Dermis microvascular lymphatic vessel endothelial cell (primary cell): ENCODE results near the gene CDC14B. TPM values are rescaled to one million over a fixed set of nuclear protein-coding genes. Genes with fewer than 3 reads are reported as not detected.
"Not testable (repeated sequence)": the region's sequence is repeated elsewhere in the genome, so short reads cannot be mapped to it uniquely, and the experiment has no call there.

Source experiments
- DNase-seq, 2 donors: peaks; one replicate each; pipeline versions ENCODE4 v3.0.0 to v3.0.0-alpha.2; 2010; ENCODE audit warnings: low read depth in 2 of 2
- total RNA-seq: library from RNA; depleted of rRNA; stranded (reverse); fragments of >200 nt; gene quantifications from 2 replicates; pipeline ENCODE4 v1.2.1, GENCODE V29; 2014

Gene CDC14B
- total RNA-seq, 1 donor from 2014 or later, result 5.6 TPM

DNA sequence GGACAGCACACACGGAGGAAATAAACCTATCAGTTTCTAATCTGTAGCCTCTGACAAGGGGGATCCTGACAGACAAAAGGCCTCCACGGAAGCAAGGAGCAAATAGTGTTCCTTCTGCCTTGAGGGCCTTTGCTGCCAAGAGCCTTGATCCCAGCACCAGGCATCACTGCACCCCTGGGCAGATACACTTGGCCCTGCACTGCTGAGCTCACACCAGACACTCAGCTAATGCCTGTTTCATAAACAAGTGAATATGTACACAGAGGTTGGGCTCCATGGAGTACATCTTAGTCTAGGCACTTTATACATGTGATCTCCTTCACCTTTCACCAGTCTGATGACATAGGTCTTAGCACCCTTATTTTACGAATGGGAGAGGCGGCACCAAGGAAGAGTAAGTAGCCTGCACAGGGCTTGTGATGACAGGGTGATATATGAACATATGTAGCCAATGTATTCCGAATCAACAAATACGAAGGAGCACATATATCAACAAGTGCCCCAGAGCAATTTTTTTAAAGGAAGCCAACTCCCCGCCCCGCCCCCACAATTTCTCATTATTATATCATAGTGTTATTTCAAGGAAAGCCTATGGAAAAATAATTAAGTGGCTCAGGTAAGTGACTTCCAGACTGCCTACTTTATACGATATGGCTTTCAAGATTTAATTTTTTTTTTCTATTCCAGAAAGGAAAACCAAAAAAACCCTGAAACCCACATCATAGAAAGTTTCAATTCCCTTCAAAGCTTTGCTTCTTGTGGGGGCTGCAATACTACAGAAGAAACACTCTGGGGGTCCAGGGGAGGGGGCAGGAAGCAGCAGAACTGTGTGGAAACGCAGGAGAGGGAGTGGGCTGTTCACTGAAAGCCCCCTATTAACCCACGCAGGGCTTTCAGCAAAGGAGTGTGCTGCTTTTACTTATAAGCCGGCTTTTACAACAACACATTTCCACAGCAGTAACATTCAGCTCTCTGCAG is 32.0 kb downstream of the CDC14B start:
- DNase-seq, result no peak

DNA sequence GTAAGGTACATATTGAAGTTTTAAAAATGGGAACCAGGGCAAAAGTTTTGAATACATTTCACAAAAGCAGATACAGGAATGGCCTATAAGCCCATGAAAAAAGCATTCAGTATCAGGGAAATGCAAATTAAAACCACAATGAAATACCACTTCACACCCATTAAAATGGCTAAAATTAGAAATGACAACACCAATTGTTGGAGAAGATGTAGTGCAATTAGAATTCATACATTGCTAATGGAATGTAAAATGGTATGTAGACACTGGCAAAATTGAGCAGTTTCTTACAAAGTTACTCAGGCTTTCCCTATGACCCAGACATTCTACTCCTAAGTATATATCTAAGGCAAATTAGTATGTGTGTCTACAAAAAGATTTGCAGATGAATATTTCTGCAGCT is 34.2 kb downstream of the CDC14B start:
- no peak for DNase-seq

DNA sequence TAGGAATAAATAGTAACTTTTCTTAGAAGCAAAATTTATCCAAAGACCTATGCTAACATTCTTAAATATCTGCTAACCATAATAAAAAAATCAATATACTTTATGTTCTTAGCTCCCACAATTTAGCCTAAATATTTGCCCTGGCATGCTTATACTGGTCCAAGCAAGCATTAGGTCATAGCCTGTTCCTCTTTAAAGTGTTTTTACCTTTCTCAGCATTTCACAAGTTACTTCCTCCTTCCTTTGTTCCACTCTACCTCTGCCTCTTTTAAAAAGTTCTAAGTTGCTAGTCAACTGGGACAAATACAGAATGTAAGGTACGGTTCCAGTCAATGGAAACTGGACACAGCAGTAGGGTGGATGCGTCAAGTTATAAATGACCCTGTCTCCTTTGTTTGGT is 37.4 kb downstream of the CDC14B start:
- not testable (repeated sequence) for DNase-seq

DNA sequence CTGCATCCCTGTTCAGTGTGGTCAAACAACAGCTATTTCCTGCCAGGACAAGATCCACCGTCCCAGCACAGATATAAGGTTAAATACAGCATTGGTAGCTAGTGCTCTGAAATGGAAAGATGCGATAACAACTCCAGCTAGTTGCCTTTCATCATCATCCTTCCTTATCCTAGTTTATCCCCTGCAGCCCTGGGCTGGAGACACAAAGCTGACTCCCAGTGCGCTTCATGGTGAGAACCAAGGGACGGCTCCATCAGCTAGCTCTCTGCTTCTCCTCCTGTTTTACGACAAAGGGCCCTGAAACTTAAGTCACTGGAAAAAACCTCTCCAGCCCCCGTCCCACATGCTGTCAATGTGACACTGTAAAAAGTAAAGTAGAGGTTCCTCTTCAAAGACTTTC is 37.9 kb downstream of the CDC14B start:
- DNase-seq, result no peak

DNA sequence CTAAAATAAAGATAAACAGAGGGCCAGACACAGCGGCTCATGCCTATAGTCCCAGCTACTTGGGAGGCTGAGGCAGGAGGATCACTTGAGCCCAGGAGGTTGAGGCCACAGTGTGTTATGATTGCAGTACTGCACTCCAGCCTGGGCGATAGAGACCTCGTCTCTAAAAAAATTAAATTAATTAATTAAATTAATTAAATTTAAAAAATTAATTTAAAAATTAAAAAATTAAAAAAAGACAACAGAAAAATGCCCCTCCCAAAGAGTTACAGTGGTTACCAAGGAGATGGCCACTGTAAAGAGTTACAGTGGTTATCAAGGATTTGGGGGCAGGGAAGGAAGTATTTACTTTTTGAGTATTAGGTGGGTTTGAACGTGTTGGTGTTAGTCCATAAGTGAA is 38.3 kb downstream of the CDC14B start:
- DNase-seq, result no peak

DNA sequence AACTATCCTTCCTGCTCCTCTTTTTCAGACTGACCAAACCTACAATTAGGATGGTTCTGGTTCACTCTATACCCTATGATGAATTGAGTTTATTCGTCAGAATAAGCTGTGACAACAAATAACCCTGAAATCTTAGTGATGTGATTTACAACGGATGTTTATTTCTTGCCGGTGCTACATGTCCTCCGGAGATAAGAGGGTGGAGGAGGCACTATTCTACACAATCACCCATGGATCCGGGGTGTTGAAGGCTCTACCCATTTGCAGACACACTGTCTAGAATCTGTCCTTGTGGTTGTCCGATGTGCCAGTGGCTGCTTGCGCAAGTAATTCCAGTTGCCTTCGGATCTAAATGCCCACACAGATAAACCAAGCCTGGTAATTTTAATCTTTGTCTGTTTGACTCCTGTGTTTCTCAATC is 44.7 kb downstream of the CDC14B start:
- no peak for DNase-seq

DNA sequence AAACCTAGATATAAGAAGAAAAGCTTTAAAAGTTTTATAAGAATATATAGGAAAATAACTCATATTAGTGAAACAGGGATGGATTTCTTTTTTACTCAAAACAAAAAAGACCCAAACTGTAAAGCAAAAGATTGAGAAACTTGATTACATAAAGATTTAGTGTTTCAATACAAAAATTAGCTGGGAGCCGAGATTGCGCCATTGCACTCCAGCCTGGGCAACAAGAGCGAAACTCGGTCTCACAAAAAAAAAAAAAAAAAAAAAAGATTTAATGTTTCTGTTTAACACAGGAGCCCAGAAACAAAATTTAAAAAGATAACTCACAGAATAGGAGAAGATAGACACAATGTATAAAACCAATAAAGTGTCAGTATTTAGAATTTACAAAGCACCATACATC is 45.2 kb downstream of the CDC14B start:
- DNase-seq, result no peak

DNA sequence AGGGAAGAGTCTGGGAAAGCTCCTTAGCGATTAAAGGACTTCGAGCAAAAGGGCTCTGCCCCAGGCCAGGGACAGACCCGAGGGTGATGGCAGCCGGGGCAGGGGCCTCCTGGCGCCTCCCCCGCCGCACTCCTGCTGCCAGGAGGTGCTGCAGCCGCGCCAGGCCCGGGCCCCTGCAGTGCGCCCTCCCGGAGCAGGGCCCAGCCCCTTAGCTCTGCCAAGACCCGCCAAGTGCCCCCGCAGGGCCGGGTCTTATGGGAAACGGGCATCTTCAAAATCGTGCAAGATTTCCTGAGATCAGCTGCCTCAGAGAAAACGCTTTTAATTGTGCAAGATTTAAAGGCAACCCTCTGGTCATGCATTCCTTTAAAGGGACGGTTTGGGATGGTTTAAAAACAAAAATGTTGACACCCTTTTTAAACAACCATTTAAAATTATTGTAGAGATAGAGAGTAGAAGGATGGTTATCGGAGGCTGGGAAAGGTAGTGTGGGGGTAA is 52.4 kb downstream of the CDC14B start:
- DNase-seq, result no peak

DNA sequence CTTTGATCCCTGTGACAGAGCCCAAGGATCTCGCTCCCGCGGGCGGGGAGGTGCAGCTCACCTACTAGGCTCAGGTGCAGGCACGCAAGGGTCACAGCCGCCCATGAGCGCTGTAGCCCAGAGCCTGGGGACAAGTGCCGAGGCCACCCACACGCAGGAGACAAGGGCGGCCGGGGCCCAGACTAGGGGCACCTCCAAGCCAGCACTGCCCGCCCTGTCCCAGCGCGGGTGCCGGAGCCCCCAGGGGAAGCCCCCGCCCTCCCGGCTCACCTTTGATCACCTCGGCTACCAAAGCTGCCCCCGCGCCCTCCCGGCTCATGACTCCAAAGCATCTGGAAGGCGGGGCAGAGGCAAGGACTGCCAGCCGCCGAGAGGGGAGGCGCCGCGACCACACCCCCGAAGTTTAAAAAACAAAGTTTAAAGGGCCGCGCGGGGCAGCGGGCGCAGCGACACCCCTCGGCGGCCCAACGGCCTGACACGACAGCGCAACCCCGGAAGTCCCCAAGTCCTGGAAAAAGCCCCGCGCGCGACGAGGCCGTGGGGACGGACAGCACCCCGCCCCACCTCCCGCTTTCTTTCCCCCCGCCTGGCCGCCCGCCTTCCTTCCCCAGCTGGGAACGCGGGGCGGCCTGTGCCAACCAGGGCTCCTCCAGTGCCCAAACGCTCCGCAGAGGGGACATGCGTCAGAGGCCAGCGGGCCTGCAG is 53.0 kb downstream of the CDC14B start:
- DNase-seq, result peak in 1 of 2 donors; percentile 44

DNA sequence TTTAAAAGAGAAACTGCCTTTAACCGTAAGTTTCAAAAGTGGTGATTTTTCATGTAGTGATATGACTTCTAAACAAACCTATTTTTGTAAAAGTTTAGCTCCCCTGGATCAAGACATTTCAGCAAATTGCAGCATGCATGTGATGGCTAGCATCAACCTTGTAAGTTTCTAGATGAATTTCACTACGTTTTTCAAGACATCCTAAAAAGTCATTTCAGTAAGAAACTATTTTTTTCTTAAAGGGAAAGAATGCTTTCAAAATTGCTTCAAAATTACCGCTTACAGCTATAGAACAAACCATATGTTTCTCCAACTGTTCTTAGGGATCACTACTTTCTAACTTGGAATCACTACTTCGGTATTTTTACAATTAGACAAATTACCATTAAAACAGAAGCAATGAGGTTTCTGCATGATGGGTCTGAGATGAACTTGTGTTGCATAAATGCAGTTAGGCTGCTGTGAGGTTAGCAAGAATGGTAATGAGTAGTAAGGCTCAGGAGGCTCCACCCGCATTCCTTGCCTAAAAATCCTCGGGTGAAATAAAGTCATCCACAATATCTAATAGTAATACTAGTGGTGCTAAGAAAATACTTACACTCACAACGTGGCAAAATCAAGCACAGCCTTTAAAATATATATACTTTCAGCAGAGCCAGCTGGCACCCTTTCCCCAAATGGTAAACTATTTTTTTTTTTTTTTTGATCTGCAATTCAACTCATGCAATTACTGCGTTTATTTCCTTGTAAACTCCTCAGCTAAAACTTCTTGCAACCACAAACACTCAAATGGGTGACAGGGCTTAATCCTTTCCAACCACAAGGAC is 53.8 kb downstream of the CDC14B start:
- DNase-seq, result no peak

DNA sequence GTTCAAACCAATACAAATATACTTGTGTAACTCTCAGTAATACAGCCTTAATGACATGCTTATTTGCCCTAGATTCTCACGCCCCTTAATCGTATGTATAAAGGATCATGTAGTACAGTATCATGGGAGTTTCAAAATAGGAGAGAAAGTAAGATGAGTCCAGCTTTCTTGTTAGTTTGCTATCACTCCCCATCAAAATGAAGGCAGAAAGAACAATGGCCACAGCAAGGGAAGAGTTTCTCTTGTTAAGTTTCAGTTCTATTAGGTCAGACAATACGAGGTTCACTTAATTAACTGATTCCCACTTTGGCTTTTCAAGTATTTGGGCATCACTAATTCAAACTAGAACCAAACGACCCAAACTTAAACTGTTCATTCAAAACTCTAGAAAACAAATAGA is 55.4 kb downstream of the CDC14B start:
- no peak for DNase-seq

DNA sequence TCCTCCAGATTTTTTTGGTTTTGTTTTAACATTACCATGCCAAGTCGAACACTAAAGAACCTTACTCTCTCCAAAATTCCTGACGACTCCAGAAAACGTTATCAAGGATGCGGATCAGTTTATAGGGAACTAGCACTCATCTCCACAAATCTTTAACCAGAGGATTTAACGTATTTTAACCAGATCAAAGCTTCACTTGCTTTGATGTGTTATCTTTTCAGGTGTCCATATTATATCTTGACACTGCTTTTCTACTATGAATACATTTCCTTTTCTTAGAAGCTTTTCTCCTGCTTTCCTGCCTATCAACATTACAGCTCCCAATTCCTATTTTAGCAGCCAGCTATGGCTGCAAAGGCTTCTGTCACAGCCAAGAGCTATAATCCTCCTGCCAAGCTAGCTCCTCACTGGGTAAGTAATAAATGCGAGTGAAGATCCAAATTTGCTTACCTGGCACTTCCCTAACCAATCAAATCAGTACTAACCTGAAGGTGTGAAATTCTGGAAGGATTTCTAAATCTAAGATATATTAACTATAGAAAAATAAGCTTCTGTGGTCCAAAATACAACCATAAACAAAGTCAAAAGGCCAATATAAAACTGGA is 60.2 kb downstream of the CDC14B start:
- no peak for DNase-seq

DNA sequence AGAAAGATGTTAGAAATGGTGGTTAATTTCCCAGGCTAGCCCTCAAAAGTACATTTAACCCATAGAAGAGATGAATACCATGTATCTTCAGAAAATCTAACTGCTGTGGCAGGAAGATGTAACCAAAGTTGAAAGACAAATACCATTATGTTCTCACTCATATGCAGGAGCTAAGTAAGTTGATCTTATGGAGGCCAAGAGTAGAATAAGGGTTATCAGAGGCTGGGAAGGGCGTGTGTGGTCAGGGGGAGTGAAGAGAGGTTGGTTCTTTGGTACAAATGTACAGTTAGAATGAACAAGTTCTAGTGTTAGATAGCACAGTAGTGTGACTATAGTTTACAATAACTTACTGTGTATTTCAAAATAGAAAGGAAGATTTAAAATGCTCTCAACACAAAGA is 61.7 kb downstream of the CDC14B start:
- DNase-seq, result no peak

DNA sequence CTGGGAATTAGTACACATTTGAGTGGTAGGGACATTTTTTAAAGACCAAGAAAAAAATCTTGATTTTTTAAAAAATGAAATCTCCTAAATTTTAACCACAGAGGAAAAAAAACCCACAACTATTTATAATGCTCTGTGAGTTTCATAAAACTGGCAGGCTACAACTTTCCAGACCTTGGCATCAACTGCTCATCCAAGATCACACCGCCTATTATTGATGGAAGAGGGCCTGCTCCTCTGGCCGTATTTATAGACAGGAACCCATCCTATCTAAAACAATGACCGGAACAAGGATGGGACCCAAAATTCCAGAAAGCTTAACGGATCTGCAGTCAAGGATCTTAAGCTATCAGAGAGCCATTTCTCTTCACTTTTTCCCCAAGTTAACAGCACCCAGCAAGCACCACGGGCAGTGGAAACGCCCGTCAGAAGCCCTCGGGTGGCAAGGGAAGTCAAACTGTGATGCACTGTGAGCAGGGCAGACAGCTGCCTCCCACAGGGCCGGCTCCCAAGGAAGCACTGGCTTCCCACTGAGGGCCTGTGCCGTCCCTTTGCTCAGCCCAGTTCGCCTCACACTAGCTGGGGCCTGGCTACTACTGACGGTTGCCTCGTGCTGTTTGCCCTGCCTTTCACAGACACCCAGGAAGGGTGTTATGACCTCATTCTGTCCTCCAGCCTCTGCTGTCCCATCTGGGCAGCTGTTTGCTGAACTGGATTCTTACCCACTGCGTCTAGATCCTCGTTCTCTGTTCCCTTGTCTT is 62.8 kb downstream of the CDC14B start:
- no peak for DNase-seq

DNA sequence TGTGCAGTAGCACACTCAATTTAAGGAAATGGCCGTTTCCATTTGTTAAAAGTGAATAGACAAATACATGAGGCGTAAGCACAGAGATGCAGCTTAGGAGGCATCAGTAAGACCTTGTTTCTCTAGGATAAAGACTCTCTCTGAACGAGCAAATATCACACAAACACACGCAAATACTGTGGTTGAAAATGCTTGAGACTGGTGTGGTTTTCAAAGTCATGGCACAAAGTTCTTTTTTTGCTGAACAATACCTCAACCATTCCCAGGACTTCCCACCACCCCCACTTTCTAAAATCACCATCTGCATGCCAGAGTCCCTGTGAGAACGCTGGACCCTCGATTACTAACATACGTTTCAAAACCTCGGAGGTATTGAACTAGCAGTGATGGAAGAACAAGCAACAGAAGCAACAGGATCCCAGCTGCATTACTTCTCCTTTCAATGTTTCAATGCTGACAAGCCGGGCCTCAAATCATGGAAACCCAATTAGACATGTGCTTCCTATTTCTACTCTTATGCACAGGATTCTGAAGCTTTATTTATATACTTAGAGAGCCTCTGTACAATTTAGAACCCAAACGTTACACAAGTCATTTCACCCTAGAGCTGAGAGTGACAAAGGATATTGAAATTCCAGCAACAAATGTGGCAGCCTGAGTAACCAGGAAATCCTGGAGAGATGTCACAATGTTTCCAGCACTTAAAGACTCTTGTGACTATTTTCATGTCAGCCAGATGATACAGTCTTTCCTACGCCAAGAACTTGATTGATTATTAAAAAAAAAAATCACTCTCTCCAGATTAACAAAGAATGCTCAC is 63.9 kb downstream of the CDC14B start:
- DNase-seq, result peak in 1 of 2 donors; percentile 6

DNA sequence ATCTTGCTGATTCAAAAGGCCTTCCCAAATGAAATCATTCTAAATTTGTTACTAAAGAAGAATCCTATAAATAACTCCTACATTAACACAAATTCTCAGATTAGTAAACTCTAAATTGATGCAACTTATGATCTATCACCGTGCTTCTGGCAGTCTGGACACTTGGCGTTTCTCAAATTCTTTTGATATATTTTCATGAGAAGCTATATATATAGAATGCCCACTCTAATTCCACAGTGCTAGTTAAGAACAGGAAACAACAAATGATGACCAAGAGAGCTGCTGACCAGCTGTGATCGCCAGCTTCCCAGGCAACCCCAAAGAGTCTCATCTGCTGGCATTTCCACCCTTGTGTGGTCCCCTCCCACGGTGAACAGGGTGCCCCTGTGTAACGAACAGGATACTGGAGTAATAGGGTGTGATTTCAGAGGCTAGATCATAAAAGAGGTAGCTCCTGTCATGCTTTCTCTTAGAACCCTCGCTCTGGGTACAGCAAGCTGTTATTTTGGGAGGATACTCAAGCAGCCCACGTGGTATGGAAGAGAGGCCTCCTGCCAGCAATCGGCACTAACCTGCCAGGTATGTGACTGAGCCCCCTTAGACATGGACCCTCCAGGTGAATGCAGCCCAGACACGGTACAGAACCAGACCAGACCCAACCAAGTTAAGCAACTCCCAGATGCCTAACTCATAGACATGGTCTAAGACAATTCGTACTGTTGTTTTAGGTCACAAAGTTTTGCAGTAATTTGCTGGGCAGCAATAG is 64.7 kb downstream of the CDC14B start:
- no peak for DNase-seq

DNA sequence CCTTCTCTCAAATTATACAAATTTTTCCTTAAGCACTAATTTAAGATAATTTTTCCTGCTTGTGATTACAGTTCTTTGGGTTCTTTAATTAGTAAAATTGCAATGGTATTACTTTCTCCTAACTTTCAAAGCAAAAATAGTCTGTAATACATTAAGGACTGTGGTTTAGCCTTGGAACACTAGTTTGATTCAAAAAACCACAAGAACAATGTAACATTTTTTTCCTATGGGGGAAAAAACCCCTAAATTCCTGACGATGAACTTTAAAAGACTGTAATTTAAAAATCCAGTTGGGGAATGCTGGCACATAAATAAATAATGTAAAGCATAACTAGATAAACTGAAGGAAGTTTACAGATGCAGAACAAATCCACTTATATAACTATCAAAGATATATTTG is 65.3 kb downstream of the CDC14B start:
- DNase-seq, result no peak

DNA sequence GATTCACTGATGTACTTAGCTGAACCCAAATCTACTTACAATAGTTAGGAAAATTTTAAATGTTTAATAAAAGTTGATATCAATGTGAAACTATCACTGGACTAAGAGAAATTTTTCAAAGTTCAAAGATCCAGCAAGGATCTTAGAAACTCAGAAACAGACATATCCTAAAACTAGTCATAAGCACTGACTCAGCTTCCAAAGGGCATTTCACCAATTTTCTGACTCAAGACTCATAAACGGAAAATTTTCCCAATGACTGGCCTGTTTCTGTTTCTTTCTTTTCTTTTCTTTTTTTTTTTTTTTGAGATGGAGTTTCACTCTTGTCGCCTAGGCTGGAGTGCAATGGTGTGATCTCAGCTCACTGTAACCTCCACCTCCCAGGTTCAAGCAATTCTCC is 66.6 kb downstream of the CDC14B start:
- no peak for DNase-seq

DNA sequence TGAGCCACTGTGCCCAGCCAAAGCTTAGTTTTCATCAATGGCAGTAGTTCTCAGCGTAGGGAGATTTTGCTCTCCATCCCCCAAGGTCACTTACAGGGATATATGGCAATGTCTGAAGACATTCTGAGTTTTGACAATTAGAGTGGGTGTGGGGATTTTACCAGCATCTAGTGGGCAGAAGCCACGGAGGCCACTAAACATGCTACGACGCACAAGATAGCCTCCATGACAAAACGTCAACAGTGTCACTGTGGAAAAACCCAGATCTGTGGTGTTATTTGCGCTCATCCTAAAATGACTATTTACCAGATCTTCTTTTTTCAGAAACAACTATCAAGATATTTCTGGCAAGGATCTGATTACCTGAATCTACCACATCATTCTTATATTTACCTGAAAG is 68.2 kb downstream of the CDC14B start:
- DNase-seq, result no peak
